Fibroblast of lung (primary cell): ENCODE data around the gene KIRREL3.

Experiments used
- CTCF ChIP-seq, 2 donors: IDR thresholded peaks in 1 of 2; conservative IDR thresholded peaks in 1 of 2; 1 replicate in 1 of 2; 2 replicates in 1 of 2; pipeline ENCODE4 v1.5.1; 2011 to 2012; ENCODE audit warnings: low read length in 2 of 2, control low read depth in 1 of 2, inconsistent platforms in 1 of 2, low read depth in 1 of 2, mild to moderate bottlenecking in 1 of 2
- EZH2 ChIP-seq: IDR thresholded peaks from 2 replicates; pipeline ENCODE4 v1.5.1; 2012; ENCODE audit warnings: low read length, control low read depth, mild to moderate bottlenecking; ENCODE audit errors: missing control alignments

- no peak for TF ChIP-seq CTCF (conservative IDR thresholded peaks at IDR 0.05 in 1 of 2, IDR thresholded peaks at IDR 0.05 in 1 of 2; ENCODE audit: low read depth in 1 of 2, low read length in 2 of 2)
- TF ChIP-seq EZH2 = no peak
Measured at GRCh38 chr11:126919147-126919823, 81.3 kb downstream of the KIRREL3 start.
